Psoas muscle (tissue), 8 donors: ENCODE results near the gene MARCHF6. TPM values are rescaled to one million over a fixed set of nuclear protein-coding genes. Genes with fewer than 3 reads are reported as not detected.

Source experiments
- ATAC-seq, 4 donors: fragments of 200-7000 bp; cut with Tn5 transposase; one replicate each; pipeline ENCODE4 v1.9.1; 2020; ENCODE audit warnings: moderate library complexity in 3 of 4, mild to moderate bottlenecking in 2 of 4
- DNase-seq, 2 donors: peaks; one replicate each; pipeline ENCODE4 v3.0.0-alpha.2; 2020
- H3K27ac ChIP-seq: fragments of 200-600 bp; one replicate; pipeline ENCODE4 v1.8.0; 2022
- H3K27me3 ChIP-seq, 3 donors: fragments of 200-600 bp in 1 of 3; one replicate each; pipeline versions ENCODE4 v1.6.1 to v1.8.0; 2013 to 2022; ENCODE audit warnings: low read length in 2 of 3, mild to moderate bottlenecking in 2 of 3, moderate library complexity in 1 of 3; ENCODE audit not compliant: insufficient read depth in 3 of 3
- H3K36me3 ChIP-seq, 2 donors: fragments of 200-600 bp in 1 of 2; one replicate each; pipeline versions ENCODE4 v1.6.1 to v1.8.0; 2013 to 2022; ENCODE audit warnings: low read depth in 1 of 2, mild to moderate bottlenecking in 1 of 2, moderate library complexity in 1 of 2; ENCODE audit not compliant: insufficient read depth in 1 of 2
- H3K4me1 ChIP-seq: fragments of 200-600 bp; one replicate; pipeline ENCODE4 v1.8.0; 2022
- H3K4me3 ChIP-seq: fragments of 200-600 bp; one replicate; pipeline ENCODE4 v1.8.0; 2022; ENCODE audit warnings: mild to moderate bottlenecking
- H3K9me3 ChIP-seq: fragments of 200-600 bp; one replicate; pipeline ENCODE4 v1.8.0; 2022
- CTCF ChIP-seq: fragments of 200-600 bp; IDR thresholded peaks from one replicate; pipeline ENCODE4 v1.8.0; 2022; ENCODE audit warnings: antibody characterized with exemption
- WGBS, 3 donors: extraction: QIAGEN DNeasy Blood & Tissue Kit; methylation state at CpG; one replicate each; pipeline versions ENCODE4 v1.1.6 to v1.1.7; 2013; 5-methylcytosine and 5-hydroxymethylcytosine counted together
- intact Hi-C, 2 donors: fragments of 100-400 bp; cut with DNase I; formaldehyde crosslinking; loops; one replicate each; pipeline versions ENCODE4 v1.11.0 to v1.14.2; 2022
- polyA plus RNA-seq, 3 donors: library from polyadenylated mRNA; stranded (reverse); fragments of 200-250 nt; gene quantifications; one replicate each; pipeline ENCODE4 v1.2.3, GENCODE V29; 2013
- total RNA-seq, 4 donors: library from RNA; stranded (reverse); fragmentation: NEBNext Ultra II Directional in 2 of 4; extraction: Animal tissue kit (Norgen Biotek cat#: 25700) in 2 of 4; gene quantifications; one replicate each; pipeline versions ENCODE4 v1.2.1 to v1.2.4, GENCODE V29; 2021 to 2023
- donor health status: healthy with polysubstance abuse.
- donor health status: DM: no; HTN: no; CAD: no; lungs with moderate emphysema.
- donor health status: Bipolar disorder and iron deficiency.
- donor health status: healthy.
- donor health status: DM: yes; HTN: yes; CAD: no.
- donor health status: DM: no; HTN: no; CAD: no.
- donor health status: DM: no; HTN: no; CAD: no.
- donor health status: DM: yes; HTN: yes; CAD: no.

MARCHF6 gene
- total and polyA plus RNA-seq, 7 donors, result 36.6 to 250 (median 160) TPM

- Histone ChIP-seq H3K4me3 (peak overlapping the region; percentile 17), H3K4me1 (peaks cover 53% of the 10 kb centered on the region), H3K27me3 (no peaks in the 10 kb centered on the region), H3K9me3 (no peaks in the 10 kb centered on the region), H3K36me3 (peaks cover 0 to 33% of the 10 kb centered on the region in 2 donors), H3K27ac (peak overlapping the region; percentile 51)
- no peak for TF ChIP-seq CTCF
- DNase-seq (no peak), ATAC-seq (peak in 2 of 4 donors; percentile 27 to 44)
- 54 to 72% (median 62%) methylated on average over 11 of the region's 11 CpGs for WGBS, 3 donors
- intact Hi-C loops, result no loop called here
These were observed 23.0 kb downstream of the MARCHF6 start for GRCh38 chr5:10376544-10376943.

- H3K36me3 ChIP-seq, result peaks cover 0 to 39% of the 10 kb centered on the region in 2 donors
- intact Hi-C loops, result no loop called here
- peak; percentile 21 to 41 (median 24) for ATAC-seq
- peak overlapping the region; percentile 17 for H3K4me3 ChIP-seq
- H3K9me3 ChIP-seq, result no peaks in the 10 kb centered on the region
- peaks cover 47% of the 10 kb centered on the region for H3K4me1 ChIP-seq
- peak in 1 of 2 donors; percentile 47 for DNase-seq
- 78 to 88% (median 84%) methylated on average over 5 of the region's 5 CpGs for WGBS, 3 donors
- no peak for TF ChIP-seq CTCF
- H3K27ac ChIP-seq, result peak overlapping the region; percentile 51
- H3K27me3 ChIP-seq, result no peaks in the 10 kb centered on the region
These were observed 23.6 kb downstream of the MARCHF6 start for GRCh38 chr5:10377081-10377480.

DNA sequence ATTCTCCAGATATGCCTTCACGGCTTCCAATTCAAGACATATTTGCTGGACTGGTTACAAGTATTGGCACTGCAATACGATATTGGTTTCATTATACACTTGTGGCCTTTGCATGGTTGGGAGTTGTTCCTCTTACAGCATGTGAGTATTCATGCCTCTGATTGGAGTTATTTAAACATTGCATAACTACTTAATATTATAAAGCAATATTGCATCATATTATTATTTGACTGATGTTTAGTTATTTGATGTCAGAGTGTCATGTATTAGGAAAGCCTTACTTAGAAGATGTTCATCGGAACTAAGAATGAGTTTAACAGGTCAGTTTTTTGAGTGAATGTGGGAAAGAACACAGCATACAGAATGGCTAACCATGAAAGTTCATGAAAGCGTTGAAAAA, 28.3 kb downstream of the MARCHF6 start:
- Histone ChIP-seq H3K4me1 (peaks cover 30% of the 10 kb centered on the region), H3K9me3 (no peaks in the 10 kb centered on the region), H3K27ac (no peak overlapping the region), H3K36me3 (peaks cover 0 to 76% of the 10 kb centered on the region in 2 donors), H3K27me3 (no peaks in the 10 kb centered on the region), H3K4me3 (no peak overlapping the region)
- no peak for TF ChIP-seq CTCF
- WGBS, 3 donors, result 81 to 88% (median 82%) methylated on average over 4 of the region's 4 CpGs
- DNase-seq (no peak), ATAC-seq (no peak)
- intact Hi-C loops, result no loop called here

DNA sequence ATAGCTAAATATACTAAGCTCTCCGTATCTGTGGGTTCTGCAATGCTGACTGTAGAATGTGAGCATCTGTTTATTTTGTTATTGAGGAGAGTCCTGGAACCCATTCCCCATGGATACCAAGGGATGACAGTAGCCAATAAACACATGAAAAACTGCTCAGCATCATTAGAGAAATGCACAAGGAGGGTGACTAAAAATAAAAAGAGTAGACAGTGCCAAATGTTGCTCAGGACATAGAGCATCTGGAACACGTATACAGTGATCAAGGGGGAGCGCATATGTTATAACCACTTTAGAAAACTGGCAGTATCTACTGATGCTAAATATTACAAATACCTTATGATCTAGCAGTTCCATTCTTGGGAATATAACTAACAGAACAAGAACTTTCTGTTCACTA, 31.0 kb downstream of the MARCHF6 start:
- WGBS, 3 donors, result 33 to 67% (median 53%) methylated on average over 3 of the region's 3 CpGs
- no peak for TF ChIP-seq CTCF
- H3K9me3 ChIP-seq, result no peaks in the 10 kb centered on the region
- H3K36me3 ChIP-seq, result peaks cover 0 to 85% of the 10 kb centered on the region in 2 donors
- ATAC-seq (peak in 2 of 4 donors; percentile 50 to 51), DNase-seq (no peak)
- peaks cover 24% of the 10 kb centered on the region for H3K4me1 ChIP-seq
- no peaks in the 10 kb centered on the region for H3K27me3 ChIP-seq
- intact Hi-C loops, result no loop called here
- no peak overlapping the region for H3K4me3 ChIP-seq
- H3K27ac ChIP-seq, result no peak overlapping the region

DNA sequence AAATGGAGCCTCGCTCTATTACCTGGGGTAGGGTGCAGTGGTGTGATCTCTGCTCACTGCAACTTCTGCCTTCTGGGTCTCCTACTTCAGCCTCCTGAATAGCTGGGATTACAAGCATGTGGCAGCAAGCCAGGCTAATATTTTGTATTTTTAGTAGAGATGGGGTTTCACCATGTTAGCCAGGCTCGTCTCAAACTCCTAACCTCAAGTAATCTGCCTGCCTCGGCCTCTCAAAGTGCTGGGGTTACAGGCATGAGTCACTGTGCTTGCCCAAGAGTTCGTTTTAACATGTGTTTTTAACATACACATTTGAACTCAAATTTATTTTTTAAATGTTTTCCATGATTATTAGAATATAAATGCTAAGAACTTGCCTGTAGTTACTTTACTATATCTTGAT, 34.2 kb downstream of the MARCHF6 start:
- no peaks in the 10 kb centered on the region for H3K9me3 ChIP-seq
- H3K27me3 ChIP-seq, result no peaks in the 10 kb centered on the region
- ATAC-seq, result peak in 3 of 4 donors; percentile 42 to 65 (median 50)
- peak overlapping the region; percentile 65 for H3K27ac ChIP-seq
- peaks cover 3 to 92% of the 10 kb centered on the region in 2 donors for H3K36me3 ChIP-seq
- H3K4me1 ChIP-seq, result peaks cover 24% of the 10 kb centered on the region
- H3K4me3 ChIP-seq, result no peak overlapping the region
- no peak for TF ChIP-seq CTCF
- no peak for DNase-seq
- 39 to 52% (median 39%) methylated on average over 4 of the region's 4 CpGs for WGBS, 3 donors
- intact Hi-C loops, result no loop called here
